OCI-LY3 (cell line): ENCODE results near the gene TXK.

ENCODE experiments used
- H2AFZ ChIP-seq: fragments of 200-600, 300-600 bp; shearing (Covaris generic); 2 replicates; pipeline ENCODE4 v1.6.0; 2014; ENCODE audit warnings: antibody characterized with exemption, low read depth, low read length
- H3K27ac ChIP-seq: fragments of 200-600, 300-600 bp; sonication (generic); 2 replicates; pipeline ENCODE4 v1.5.1; 2014; ENCODE audit warnings: mild to moderate bottlenecking, low read length, moderate library complexity, mixed read lengths
- H3K27me3 ChIP-seq: fragments of 200-600, 300-600 bp; sonication (generic); 2 replicates; pipeline ENCODE4 v1.6.1; 2014; ENCODE audit warnings: low read depth, low read length, mixed read lengths
- H3K36me3 ChIP-seq: fragments of 200-600, 300-600 bp; sonication (generic); replicated peaks from 2 replicates; pipeline ENCODE3; 2014; ENCODE audit warnings: low read depth, low read length, mixed read lengths
- H3K4me1 ChIP-seq: fragments of 300-600, 200-600 bp; sonication (generic); 2 replicates; pipeline ENCODE4 v1.6.1; 2014; ENCODE audit warnings: low read length, mixed read lengths
- H3K4me2 ChIP-seq: fragments of 200-600, 300-600 bp; sonication (generic); 2 replicates; pipeline ENCODE4 v1.6.1; 2014; ENCODE audit warnings: low read length, mixed read lengths
- H3K4me3 ChIP-seq: fragments of 300-600, 200-600 bp; sonication (generic); 2 replicates; pipeline ENCODE4 v1.5.1; 2014; ENCODE audit warnings: antibody characterized with exemption, mild to moderate bottlenecking, low read length, moderate library complexity
- H3K79me2 ChIP-seq: fragments of 300-600, 200-600 bp; shearing (Covaris generic); 2 replicates; pipeline ENCODE4 v1.6.1; 2014; ENCODE audit warnings: mild to moderate bottlenecking, low read length, mixed read lengths
- H3K9ac ChIP-seq: fragments of 300-600, 200-600 bp; shearing (Covaris generic); 2 replicates; pipeline ENCODE4 v1.6.0; 2014; ENCODE audit warnings: mild to moderate bottlenecking, low read length, moderate library complexity
- H3K9me3 ChIP-seq: fragments of 200-600, 300-600 bp; shearing (Covaris generic); 2 replicates; pipeline ENCODE4 v1.6.1; 2014; ENCODE audit warnings: low read length, mixed read lengths; ENCODE audit not compliant: insufficient read depth
- H4K20me1 ChIP-seq: fragments of 200-600, 300-600 bp; sonication (generic); 2 replicates; pipeline ENCODE4 v1.6.1; 2016; ENCODE audit warnings: low read length, mixed read lengths; ENCODE audit not compliant: insufficient read depth
- CTCF ChIP-seq: fragments of 200-600, 300-600 bp; sonication (generic); IDR thresholded peaks from 2 replicates; pipeline ENCODE4 v1.5.1; 2014; ENCODE audit warnings: antibody characterized with exemption, low read length, low read depth
- EZH2phosphoT487 ChIP-seq: fragments of 200-600 bp; shearing (Covaris generic); IDR thresholded peaks from 2 replicates; pipeline ENCODE4 v1.6.1; 2018; ENCODE audit warnings: antibody characterized with exemption, mixed run types, low read depth

The TXK gene

GRCh38 chr4:48134081-48134480, at the start of gene TXK:
Gene TXK (minus strand): TSS chr4:48134250. CDS start chr4:48134170, 80 bp downstream.
- H3K4me2 ChIP-seq, result no peak within 1 kb of the TSS
- TF ChIP-seq EZH2phosphoT487, result no peak
- no peak for TF ChIP-seq CTCF
- H3K9me3 ChIP-seq, result no peaks in the 10 kb centered on the region
- H3K9ac ChIP-seq, result no peak within 1 kb of the TSS
- H3K36me3 ChIP-seq, result peaks cover 20% of the 10 kb centered on the region
- H3K4me1 ChIP-seq, result peaks cover 7% of the 10 kb centered on the region
- no peaks in the 10 kb centered on the region for H3K27me3 ChIP-seq
- no peak within 1 kb of the TSS for H3K4me3 ChIP-seq
- H3K27ac ChIP-seq, result no peak within 1 kb of the TSS
- no peak within 1 kb of the TSS for H2AFZ ChIP-seq
- no peaks in the 10 kb centered on the region for H3K79me2 ChIP-seq
- H4K20me1 ChIP-seq, result no peaks in the 10 kb centered on the region

- no peak overlapping the region for H2AFZ ChIP-seq
- peaks cover 34% of the 10 kb centered on the region for H3K4me1 ChIP-seq
- no peaks in the 10 kb centered on the region for H3K9me3 ChIP-seq
- no peak overlapping the region for H3K9ac ChIP-seq
- no peaks in the 10 kb centered on the region for H3K79me2 ChIP-seq
- no peak overlapping the region for H3K4me2 ChIP-seq
- no peak overlapping the region for H3K4me3 ChIP-seq
- TF ChIP-seq CTCF (no peak), EZH2phosphoT487 (no peak)
- no peak overlapping the region for H3K27ac ChIP-seq
- peaks cover 5% of the 10 kb centered on the region for H3K36me3 ChIP-seq
- no peaks in the 10 kb centered on the region for H4K20me1 ChIP-seq
- H3K27me3 ChIP-seq, result no peaks in the 10 kb centered on the region
Observed at GRCh38 chr4:48180234-48180633, 46.2 kb upstream of the TXK start.

- no peaks in the 10 kb centered on the region for H3K79me2 ChIP-seq
- H3K4me1 ChIP-seq, result peaks cover 47% of the 10 kb centered on the region
- H3K27me3 ChIP-seq, result no peaks in the 10 kb centered on the region
- H3K4me3 ChIP-seq, result no peak overlapping the region
- no peaks in the 10 kb centered on the region for H4K20me1 ChIP-seq
- no peak for TF ChIP-seq CTCF
- no peak for TF ChIP-seq EZH2phosphoT487
- H3K9me3 ChIP-seq, result no peaks in the 10 kb centered on the region
- no peak overlapping the region for H3K4me2 ChIP-seq
- no peak overlapping the region for H3K9ac ChIP-seq
- peaks cover 7% of the 10 kb centered on the region for H3K36me3 ChIP-seq
- no peak overlapping the region for H2AFZ ChIP-seq
- H3K27ac ChIP-seq, result no peak overlapping the region
Observed at GRCh38 chr4:48178931-48179330, 44.9 kb upstream of the TXK start.

- peak overlapping the region; percentile 40; the same call in 1 of the 2 replicates for H3K27ac ChIP-seq
- no peak overlapping the region for H3K9ac ChIP-seq
- peaks cover 63% of the 10 kb centered on the region for H3K4me1 ChIP-seq
- H3K4me3 ChIP-seq, result no peak overlapping the region
- no peak overlapping the region for H2AFZ ChIP-seq
- H4K20me1 ChIP-seq, result no peaks in the 10 kb centered on the region
- H3K4me2 ChIP-seq, result peak overlapping the region; percentile 71
- H3K27me3 ChIP-seq, result no peaks in the 10 kb centered on the region
- no peak for TF ChIP-seq CTCF
- no peak for TF ChIP-seq EZH2phosphoT487
- peaks cover 7% of the 10 kb centered on the region for H3K36me3 ChIP-seq
- no peaks in the 10 kb centered on the region for H3K79me2 ChIP-seq
- H3K9me3 ChIP-seq, result no peaks in the 10 kb centered on the region
Observed at GRCh38 chr4:48175806-48176205, 41.8 kb upstream of the TXK start.
